ENCODE measurements around the gene PDE11A.
"Not testable (repeated sequence)": the region's sequence is repeated elsewhere in the genome, so short reads cannot be mapped to it uniquely, and the experiment has no call there.

PDE11A gene

GRCh38 chr2:177880285-177880684 is 192.3 kb downstream of the PDE11A start:
- in situ Hi-C loops (cut with HindIII; ENCODE audit: low pct_unique_long_range_greater_than_20kb, low sequenced_read_pairs): no loop called here
- no peak for TF ChIP-seq JUND (IDR thresholded peaks at IDR 0.05; ENCODE audit: low read depth)
- DNase-seq (ENCODE audit: low read depth in 1 of 2, low spot score in 1 of 2): no peak

DNA sequence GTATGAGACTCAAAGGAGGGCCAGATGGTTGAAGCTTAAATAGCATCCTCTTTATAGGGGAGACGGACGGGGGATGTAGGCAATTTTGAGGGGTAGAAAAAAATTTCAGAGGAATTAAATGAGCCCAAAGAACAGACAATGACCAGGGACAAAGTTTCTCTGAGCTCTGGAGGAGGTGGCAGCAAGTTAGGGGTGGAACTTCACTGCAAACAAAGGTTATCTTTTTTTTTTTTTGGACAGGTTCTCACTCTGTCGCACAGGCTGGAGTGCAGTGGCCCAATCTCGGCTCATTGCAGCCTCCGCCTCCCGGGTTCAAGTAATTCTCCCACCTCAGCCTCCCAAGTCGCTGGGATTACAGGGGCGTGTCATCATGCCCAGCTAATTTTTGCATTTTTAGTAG is 195.6 kb downstream of the PDE11A start:
- DNase-seq (ENCODE audit: low read depth in 1 of 2, low spot score in 1 of 2): no peak
- TF ChIP-seq JUND (IDR thresholded peaks at IDR 0.05; ENCODE audit: low read depth): no peak
- in situ Hi-C loops (cut with HindIII; ENCODE audit: low pct_unique_long_range_greater_than_20kb, low sequenced_read_pairs): no loop called here

DNA sequence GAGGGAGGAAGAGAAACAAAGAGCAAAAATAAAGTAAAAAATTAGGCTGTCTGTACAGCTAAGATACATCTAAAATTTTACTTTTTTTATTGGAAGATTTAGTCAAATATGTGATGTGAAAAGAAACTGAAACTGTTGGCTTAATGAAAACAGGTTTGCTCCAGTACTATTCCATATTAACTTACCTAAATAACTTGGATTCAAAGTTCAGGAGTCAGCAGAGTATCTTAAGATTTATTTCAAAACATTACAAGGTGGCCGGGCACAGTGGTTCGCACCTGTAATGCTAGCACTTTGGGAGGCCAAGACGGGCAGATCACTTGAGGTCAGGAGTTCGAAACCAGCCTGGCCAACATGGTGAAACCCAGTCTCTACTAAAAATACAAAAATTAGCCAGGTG is 197.9 kb downstream of the PDE11A start:
- no peak for TF ChIP-seq JUND (IDR thresholded peaks at IDR 0.05; ENCODE audit: low read depth)
- in situ Hi-C loops (cut with HindIII; ENCODE audit: low pct_unique_long_range_greater_than_20kb, low sequenced_read_pairs): no loop called here

DNA sequence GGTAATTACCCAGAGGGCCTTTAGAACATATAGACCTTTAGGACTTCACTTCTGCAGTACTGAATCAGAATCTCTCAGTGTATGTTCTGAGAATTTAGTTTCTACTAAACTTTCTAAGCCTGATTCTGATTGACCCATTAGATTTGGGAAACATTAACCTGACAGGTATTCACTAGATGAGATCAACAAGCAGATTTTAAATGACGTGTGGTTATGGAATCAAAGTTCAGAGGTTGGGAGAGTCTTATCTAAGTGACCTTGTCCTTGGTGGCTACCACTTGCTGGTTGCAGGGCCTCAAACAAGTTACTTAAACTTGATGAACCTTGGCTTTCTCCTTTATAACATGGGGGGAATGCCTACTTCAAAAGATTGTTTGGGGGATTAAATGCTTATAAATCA is 198.7 kb downstream of the PDE11A start:
- DNase-seq (ENCODE audit: low read depth in 1 of 2, low spot score in 1 of 2): no peak
- in situ Hi-C loops (cut with HindIII; ENCODE audit: low pct_unique_long_range_greater_than_20kb, low sequenced_read_pairs): no loop called here
- no peak for TF ChIP-seq JUND (IDR thresholded peaks at IDR 0.05; ENCODE audit: low read depth)

More for the DNA sequence above, 197.9 kb downstream of the PDE11A start:
- no peak for DNase-seq (ENCODE audit: low read depth in 1 of 2, low spot score in 1 of 2)

DNA sequence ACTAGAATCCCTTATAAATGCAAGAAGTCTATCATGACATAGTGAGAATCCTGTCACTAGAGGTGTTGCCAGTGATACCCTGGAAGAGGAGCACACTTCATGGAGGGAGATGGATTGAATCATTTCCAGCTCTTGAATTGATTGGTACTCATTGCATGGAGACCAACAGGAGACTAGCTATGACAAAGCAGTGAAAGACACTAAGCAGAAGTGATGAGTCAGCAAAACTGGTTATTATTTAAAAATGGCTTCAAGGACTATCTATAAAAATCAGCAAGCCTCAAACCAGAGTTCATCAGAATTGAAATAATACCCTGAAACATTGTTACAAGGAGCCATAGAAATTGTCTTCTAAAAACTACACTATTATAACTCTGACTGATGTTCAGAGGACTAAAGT is 200.3 kb downstream of the PDE11A start:
- TF ChIP-seq JUND (IDR thresholded peaks at IDR 0.05; ENCODE audit: low read depth): no peak
- in situ Hi-C loops (cut with HindIII; ENCODE audit: low pct_unique_long_range_greater_than_20kb, low sequenced_read_pairs): no loop called here
- DNase-seq (ENCODE audit: low read depth in 1 of 2, low spot score in 1 of 2): no peak

GRCh38 chr2:177869912-177870311 is 202.7 kb downstream of the PDE11A start:
- no peak for TF ChIP-seq JUND (IDR thresholded peaks at IDR 0.05; ENCODE audit: low read depth)
- DNase-seq (ENCODE audit: low read depth in 1 of 2, low spot score in 1 of 2): no peak
- in situ Hi-C loops (cut with HindIII; ENCODE audit: low pct_unique_long_range_greater_than_20kb, low sequenced_read_pairs): no loop called here

DNA sequence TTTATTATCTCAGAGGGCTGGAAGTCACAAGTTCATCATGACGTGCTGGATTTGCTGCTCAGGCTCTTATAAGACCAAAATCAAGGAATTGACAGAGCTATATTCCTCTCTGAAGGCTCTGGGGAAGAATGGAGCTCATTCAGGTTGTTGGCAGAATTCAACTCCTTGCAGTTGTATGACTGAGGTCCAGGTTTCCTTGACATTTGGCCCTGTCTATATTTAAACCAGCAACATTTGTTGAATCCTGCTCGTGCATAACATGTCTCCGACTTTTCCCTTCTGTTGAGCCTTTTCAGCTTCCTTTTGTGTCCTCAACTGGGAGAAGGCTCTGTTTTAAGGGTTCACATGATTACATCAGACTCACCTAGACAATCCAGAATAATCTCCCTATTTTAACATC is 203.4 kb downstream of the PDE11A start:
- no peak for DNase-seq (ENCODE audit: low read depth in 1 of 2, low spot score in 1 of 2)
- in situ Hi-C loops (cut with HindIII; ENCODE audit: low pct_unique_long_range_greater_than_20kb, low sequenced_read_pairs): no loop called here
- no peak for TF ChIP-seq JUND (IDR thresholded peaks at IDR 0.05; ENCODE audit: low read depth)

DNA sequence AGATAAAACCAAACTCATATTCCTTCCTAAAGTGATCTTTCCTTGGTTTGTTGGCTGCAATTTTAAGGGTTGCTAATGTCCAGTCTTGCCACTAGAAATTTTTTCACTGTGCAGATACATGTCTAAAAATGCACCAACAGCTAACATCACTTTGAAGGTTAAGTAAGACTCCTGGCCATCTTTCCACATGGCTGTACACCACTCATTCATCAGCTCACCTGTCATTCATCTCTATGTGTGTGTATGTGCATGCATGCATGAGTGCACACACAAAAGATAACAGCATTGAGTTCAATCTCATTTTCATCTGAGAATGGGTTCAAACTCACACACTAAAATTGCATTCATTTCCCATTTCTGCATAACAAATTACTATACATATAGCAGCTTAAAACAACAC is 203.8 kb downstream of the PDE11A start:
- no peak for TF ChIP-seq JUND (IDR thresholded peaks at IDR 0.05; ENCODE audit: low read depth)
- DNase-seq (ENCODE audit: low read depth in 1 of 2, low spot score in 1 of 2): no peak
- in situ Hi-C loops (cut with HindIII; ENCODE audit: low pct_unique_long_range_greater_than_20kb, low sequenced_read_pairs): no loop called here

GRCh38 chr2:177857538-177857937 is 215.0 kb downstream of the PDE11A start:
- in situ Hi-C loops (cut with HindIII; ENCODE audit: low pct_unique_long_range_greater_than_20kb, low sequenced_read_pairs): no loop called here
- DNase-seq (ENCODE audit: low read depth in 1 of 2, low spot score in 1 of 2): no peak
- TF ChIP-seq JUND (IDR thresholded peaks at IDR 0.05; ENCODE audit: low read depth): no peak

GRCh38 chr2:177852389-177852788 is 220.2 kb downstream of the PDE11A start:
- no peak for TF ChIP-seq JUND (IDR thresholded peaks at IDR 0.05; ENCODE audit: low read depth)
- in situ Hi-C loops (cut with HindIII; ENCODE audit: low pct_unique_long_range_greater_than_20kb, low sequenced_read_pairs): no loop called here
- DNase-seq (ENCODE audit: low read depth in 1 of 2, low spot score in 1 of 2): peak in 1 of 2 experiments; percentile 4

DNA sequence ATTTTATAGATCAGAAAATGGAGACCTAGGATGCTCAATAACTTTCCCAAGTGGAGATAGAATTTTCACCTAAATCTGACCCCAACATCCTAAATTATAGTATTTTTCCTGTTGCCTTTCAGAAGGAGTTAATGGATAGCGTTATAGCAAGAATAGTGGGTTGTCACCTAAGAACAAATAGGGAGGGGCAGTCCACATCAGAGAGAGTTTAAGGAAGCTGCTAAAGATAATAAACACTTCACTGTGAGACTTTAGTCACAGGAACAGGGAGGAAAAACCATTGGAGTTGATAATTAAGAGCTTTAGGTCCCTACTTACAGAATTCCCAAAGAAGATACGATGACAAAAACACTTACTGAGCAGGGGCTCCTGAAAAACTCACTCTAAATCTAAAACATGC is 229.4 kb downstream of the PDE11A start:
- DNase-seq (ENCODE audit: low read depth in 1 of 2, low spot score in 1 of 2): no peak
- no peak for TF ChIP-seq JUND (IDR thresholded peaks at IDR 0.05; ENCODE audit: low read depth)
- in situ Hi-C loops (cut with HindIII; ENCODE audit: low pct_unique_long_range_greater_than_20kb, low sequenced_read_pairs): no loop called here

DNA sequence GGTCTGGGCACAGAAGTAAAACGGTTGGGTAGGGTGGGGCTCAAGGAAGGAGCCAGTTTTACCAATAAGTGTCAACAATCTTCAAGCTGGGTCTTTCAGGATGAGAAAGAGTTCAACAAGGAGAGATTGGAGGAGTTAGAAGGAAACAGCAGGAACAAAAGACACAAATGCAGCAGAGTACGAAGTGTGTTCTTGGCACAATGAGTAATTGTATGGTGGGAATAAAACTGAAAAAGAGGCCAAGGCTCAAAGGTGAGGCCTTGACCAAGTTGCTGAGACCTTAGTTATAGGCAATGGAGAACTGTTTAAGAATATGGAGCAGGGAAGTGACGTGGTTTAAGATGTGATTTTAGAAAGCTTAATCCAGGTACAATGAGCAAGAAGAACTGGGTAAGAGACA is 230.3 kb downstream of the PDE11A start:
- DNase-seq (ENCODE audit: low read depth in 1 of 2, low spot score in 1 of 2): no peak
- no peak for TF ChIP-seq JUND (IDR thresholded peaks at IDR 0.05; ENCODE audit: low read depth)
- in situ Hi-C loops (cut with HindIII; ENCODE audit: low pct_unique_long_range_greater_than_20kb, low sequenced_read_pairs): no loop called here

- in situ Hi-C loops (cut with HindIII; ENCODE audit: low pct_unique_long_range_greater_than_20kb, low sequenced_read_pairs); DNase-seq (ENCODE audit: low read depth in 1 of 2, low spot score in 1 of 2): not testable (repeated sequence)
These were observed 237.0 kb downstream of the PDE11A start for GRCh38 chr2:177835418-177836204.

Data from T47D (cell line).